Naive B cell (primary cell): ENCODE data around the gene ART4. TPM values are rescaled to one million over a fixed set of nuclear protein-coding genes. Genes with fewer than 3 reads are reported as not detected.

Experiments used
- ATAC-seq, 2 donors: fragments of 150-1000 bp; cut with Tn5 transposase; 2 replicates each; pipeline ENCODE4 v1.10.0; 2021; ENCODE audit warnings: low read depth in 2 of 2, mild to moderate bottlenecking in 2 of 2, moderate library complexity in 2 of 2
- DNase-seq: peaks from one replicate; pipeline ENCODE4 v3.0.0; 2022
- H3K27ac Mint-ChIP-seq, 6 donors: one replicate each; pipeline ENCODE4 v1.8.0; 2020 to 2022; ENCODE audit warnings: mild to moderate bottlenecking in 6 of 6, mixed read lengths in 6 of 6, moderate library complexity in 5 of 6, inconsistent platforms in 2 of 6
- H3K27me3 Mint-ChIP-seq, 3 donors: one replicate each; pipeline ENCODE4 v1.8.0; 2021 to 2022; ENCODE audit warnings: mixed read lengths in 3 of 3, mild to moderate bottlenecking in 1 of 3
- H3K36me3 Mint-ChIP-seq, 2 donors: one replicate each; pipeline ENCODE4 v1.8.0; 2020 to 2022; ENCODE audit warnings: mixed read lengths in 2 of 2, inconsistent platforms in 1 of 2, mild to moderate bottlenecking in 1 of 2
- H3K4me1 Mint-ChIP-seq, 3 donors: one replicate each; pipeline ENCODE4 v1.8.0; 2020 to 2022; ENCODE audit warnings: mixed read lengths in 3 of 3, inconsistent platforms in 1 of 3, mild to moderate bottlenecking in 1 of 3, moderate library complexity in 1 of 3
- H3K4me3 Mint-ChIP-seq, 8 donors: one replicate each; pipeline ENCODE4 v1.8.0; 2020 to 2022; ENCODE audit warnings: mild to moderate bottlenecking in 8 of 8, mixed read lengths in 8 of 8, moderate library complexity in 8 of 8, inconsistent platforms in 2 of 8
- H3K9me3 Mint-ChIP-seq, 7 donors: one replicate each; pipeline ENCODE4 v1.8.0; 2020 to 2022; ENCODE audit warnings: mixed read lengths in 7 of 7, mild to moderate bottlenecking in 5 of 7, inconsistent platforms in 2 of 7, moderate library complexity in 1 of 7
- polyA plus RNA-seq, 6 donors: library from polyadenylated mRNA; unstranded; fragments of 300-500 nt; fragmentation: Illumina TruSeq; gene quantifications; one replicate each; pipeline ENCODE4 v1.2.3, GENCODE V29; 2021; ENCODE audit warnings: low read depth in 6 of 6

Gene ART4, protein sequence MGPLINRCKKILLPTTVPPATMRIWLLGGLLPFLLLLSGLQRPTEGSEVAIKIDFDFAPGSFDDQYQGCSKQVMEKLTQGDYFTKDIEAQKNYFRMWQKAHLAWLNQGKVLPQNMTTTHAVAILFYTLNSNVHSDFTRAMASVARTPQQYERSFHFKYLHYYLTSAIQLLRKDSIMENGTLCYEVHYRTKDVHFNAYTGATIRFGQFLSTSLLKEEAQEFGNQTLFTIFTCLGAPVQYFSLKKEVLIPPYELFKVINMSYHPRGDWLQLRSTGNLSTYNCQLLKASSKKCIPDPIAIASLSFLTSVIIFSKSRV
- not detected for polyA plus RNA-seq

DNA sequence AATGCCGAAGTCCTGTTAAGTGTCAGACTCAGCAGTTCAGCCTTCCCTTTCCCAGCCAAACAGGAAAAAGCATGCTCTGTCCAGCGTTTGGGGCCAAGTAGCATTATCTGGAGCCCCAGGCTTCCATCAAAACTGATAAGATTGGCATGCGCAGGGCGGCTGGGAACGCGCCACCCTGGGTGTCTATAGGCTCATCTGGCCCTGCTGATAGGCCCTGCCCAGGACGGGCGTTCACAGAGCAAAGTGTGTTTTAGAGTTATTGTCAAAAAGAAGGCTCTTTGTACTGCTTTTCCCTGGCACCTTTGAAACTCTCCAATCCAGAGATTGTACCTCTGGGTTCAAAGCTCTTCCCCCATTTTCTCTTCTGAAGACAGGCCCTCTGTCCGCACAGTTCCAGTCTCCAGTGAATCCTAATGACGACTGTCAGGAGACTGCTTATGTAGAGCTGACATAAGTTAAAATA lies at the start of gene ART4:
Gene ART4 (minus strand): TSS at position 102 of the 463 bp plus-strand sequence. CDS start 413 bp downstream, outside the sequence.
- Mint-ChIP-seq H3K9me3 (peaks cover 0 to 5% (median 0%) of the 10 kb centered on the region in 7 donors), H3K36me3 (peaks cover 0 to 4% of the 10 kb centered on the region in 2 donors), H3K27ac (peak within 1 kb of the TSS in 1 of 6 donors; percentile 30), H3K4me3 (no peak within 1 kb of the TSS), H3K27me3 (peaks cover 0 to 8% (median 1%) of the 10 kb centered on the region in 3 donors), H3K4me1 (peaks cover 4 to 13% (median 5%) of the 10 kb centered on the region in 3 donors)
- DNase-seq (no peak), ATAC-seq (no peak)

DNA sequence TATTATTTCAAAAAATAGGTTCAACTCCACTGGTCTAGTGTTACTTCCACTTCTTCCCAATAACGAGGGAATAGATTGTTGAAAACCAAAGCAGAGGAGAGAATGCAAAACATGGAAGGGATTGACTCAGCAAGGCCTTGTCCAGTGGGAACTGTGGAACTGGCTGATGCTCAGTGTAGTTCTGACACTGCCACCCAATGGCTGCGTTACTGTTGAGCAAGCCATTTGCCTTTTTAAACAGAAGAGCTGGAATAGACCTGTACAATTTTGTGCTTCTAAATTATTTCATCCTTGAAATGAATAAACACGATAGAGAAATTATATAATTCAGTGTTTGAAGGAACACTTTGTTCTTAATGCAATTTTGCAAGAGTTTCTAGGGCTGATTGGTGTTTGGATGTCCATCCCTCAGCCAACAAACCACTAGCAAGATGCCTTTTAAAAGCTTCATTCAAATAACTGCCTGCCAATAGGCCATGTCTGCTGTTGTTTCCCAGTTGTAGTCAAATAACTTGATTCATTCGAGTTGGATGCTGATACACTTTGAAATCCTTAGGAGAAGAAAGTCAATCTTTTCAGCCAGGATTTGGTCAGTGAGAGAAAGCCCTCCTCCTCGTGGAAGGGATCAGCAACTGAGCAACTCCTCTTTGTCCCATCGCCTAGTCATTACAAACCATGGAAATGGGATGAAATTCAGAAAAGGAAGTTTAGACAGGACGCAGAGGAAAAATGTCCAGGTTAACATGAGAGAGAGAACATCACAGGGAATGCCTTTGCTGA lies 49.6 kb upstream of the ART4 start:
- Mint-ChIP-seq H3K9me3 (peaks cover 0 to 2% (median 0%) of the 10 kb centered on the region in 7 donors), H3K4me1 (no peaks in the 10 kb centered on the region), H3K27me3 (peaks cover 4 to 7% (median 5%) of the 10 kb centered on the region in 3 donors), H3K27ac (no peak overlapping the region), H3K36me3 (peaks cover 0 to 6% of the 10 kb centered on the region in 2 donors), H3K4me3 (no peak overlapping the region)
- ATAC-seq (no peak), DNase-seq (no peak)

DNA sequence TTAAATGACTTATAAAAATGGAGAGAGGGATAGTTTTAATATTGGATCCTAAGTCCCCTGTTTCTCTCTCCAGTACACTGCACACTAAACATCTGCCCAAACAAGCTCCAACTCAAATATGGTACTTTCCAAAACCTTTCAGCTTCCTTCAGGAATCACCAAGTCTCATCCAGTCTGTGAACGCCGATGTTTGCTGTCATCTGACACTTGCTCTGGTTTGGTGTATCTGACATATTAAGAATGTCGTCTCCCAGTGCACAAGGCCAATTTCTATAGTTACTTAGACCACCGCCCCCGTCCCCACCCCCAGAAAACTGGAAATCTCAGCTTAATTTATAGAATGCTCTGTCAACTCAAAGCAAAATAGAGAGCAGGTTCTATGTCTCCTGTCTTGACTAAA lies 47.4 kb upstream of the ART4 start:
- H3K36me3 Mint-ChIP-seq: peaks cover 0 to 6% of the 10 kb centered on the region in 2 donors
- ATAC-seq: no peak

DNA sequence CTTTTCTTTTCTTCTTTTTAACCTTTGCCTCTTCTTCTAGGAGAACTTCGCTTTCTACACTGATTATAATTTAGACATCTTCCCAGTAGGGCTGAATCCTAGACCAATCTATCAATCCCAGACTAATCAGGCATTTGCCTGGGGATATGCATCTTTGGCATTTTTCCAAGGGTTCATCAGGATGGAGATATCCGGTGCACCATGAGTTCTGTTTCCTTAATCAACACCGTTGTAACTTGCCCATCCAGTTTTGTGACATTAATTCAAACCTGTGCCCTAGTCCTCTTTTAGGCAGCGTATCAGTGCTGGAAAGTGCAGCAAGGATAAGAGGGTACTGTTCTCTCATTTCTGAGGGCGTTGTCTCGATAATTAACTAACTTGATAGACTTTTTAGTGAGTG lies 42.9 kb upstream of the ART4 start:
- Mint-ChIP-seq H3K27me3 (peaks cover 23 to 30% (median 23%) of the 10 kb centered on the region in 3 donors), H3K36me3 (no peaks in the 10 kb centered on the region), H3K4me3 (peak overlapping the region in 2 of 8 donors; percentile 7 to 26), H3K4me1 (peaks cover 29 to 44% (median 33%) of the 10 kb centered on the region in 3 donors), H3K9me3 (peaks cover 0 to 2% (median 0%) of the 10 kb centered on the region in 7 donors), H3K27ac (peak overlapping the region in 1 of 6 donors; percentile 65)
- ATAC-seq (no peak), DNase-seq (no peak)

More for the DNA sequence above, 47.4 kb upstream of the ART4 start:
- Mint-ChIP-seq H3K9me3 (peaks cover 0 to 2% (median 0%) of the 10 kb centered on the region in 7 donors), H3K4me1 (peaks cover 11 to 13% (median 12%) of the 10 kb centered on the region in 3 donors), H3K27me3 (peaks cover 18 to 25% (median 20%) of the 10 kb centered on the region in 3 donors), H3K4me3 (no peak overlapping the region), H3K27ac (no peak overlapping the region)
- no peak for DNase-seq

DNA sequence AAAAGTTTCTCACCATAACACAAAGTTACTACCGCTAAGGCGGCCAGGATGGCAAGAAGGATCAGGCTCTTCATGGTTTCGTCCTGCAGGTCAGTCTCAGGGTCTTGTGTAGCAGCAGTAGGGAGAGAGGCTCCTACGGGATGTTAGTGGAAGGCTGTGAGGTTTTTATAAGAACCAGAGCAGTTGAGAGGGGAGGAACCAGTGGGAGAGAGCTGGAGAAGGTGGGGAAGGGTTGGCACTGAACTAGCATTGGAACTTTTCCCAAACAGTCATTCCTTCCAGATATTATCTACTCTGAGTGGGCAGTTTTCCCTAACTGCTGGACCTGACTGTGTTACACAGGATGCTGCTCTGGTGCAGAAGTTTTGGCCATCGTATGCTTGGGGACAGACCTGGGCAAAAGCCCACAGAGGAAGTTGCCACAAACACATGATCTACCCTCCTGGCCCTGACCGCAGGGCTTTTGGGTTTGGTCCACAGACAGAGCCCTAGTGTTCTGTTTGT lies 42.4 kb upstream of the ART4 start, which contains the start of gene MGP:
Gene MGP (minus strand): TSS at position 137 of the 504 bp plus-strand sequence. CDS start 63 bp downstream, at position 74.
- Mint-ChIP-seq H3K36me3 (no peaks in the 10 kb centered on the region), H3K27ac (peak within 1 kb of the TSS in 4 of 6 donors; percentile 65 to 91 (median 84)), H3K27me3 (peaks cover 23 to 30% (median 23%) of the 10 kb centered on the region in 3 donors), H3K4me3 (peak within 1 kb of the TSS in 7 of 8 donors; percentile 11 to 78 (median 50)), H3K9me3 (peaks cover 0 to 4% (median 0%) of the 10 kb centered on the region in 7 donors), H3K4me1 (peaks cover 32 to 48% (median 37%) of the 10 kb centered on the region in 3 donors)
- ATAC-seq (no peak), DNase-seq (no peak)

DNA sequence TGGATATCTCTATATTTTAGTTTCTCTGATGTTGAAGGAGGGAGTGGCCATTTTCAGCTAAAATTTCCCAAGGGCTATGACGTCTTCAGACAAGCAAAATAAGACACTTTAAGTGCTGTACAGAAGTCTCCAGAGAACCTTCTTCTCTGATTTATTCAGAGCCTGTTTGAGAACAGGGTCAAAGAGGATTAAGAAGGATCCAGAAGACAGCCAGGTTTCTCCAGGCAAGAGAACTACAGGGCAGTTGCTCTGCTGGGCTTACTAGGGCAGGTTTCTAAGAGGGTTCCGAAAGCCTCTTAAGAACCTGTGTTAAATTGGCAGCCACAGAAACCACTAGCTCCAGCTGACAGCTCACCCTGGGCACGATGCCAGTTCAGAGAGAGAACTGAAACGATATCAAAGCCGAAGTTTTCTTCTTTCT lies 41.1 kb upstream of the ART4 start:
- Mint-ChIP-seq H3K4me3 (peak overlapping the region in 7 of 8 donors; percentile 11 to 78 (median 66)), H3K27ac (peak overlapping the region in 5 of 6 donors; percentile 81 to 92 (median 86)), H3K27me3 (peaks cover 23 to 30% (median 23%) of the 10 kb centered on the region in 3 donors), H3K4me1 (peaks cover 38 to 52% (median 50%) of the 10 kb centered on the region in 3 donors), H3K9me3 (peaks cover 0 to 12% (median 3%) of the 10 kb centered on the region in 7 donors), H3K36me3 (peaks cover 0 to 8% of the 10 kb centered on the region in 2 donors)
- peak; percentile 82 for DNase-seq
- peak; percentile 98 for ATAC-seq

DNA sequence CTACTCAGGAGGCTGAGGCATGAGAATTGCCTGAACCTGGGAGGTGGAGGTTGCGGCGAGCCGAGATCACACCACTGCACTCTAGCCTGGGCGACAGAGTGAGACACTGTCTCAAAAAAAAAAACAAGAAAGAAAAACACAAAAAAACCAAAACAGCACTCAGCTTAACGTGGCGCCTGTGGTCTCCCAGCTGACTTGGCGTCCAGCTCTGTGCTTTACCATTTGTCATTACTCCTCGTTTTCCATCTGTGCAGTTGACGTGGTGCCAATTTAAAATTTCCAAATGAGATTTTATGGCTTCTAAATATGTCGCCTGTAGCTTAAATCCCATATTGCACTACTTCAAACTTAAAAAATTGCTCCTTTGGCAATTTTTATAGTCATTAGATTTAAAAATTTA lies 40.4 kb upstream of the ART4 start:
- ATAC-seq (no peak), DNase-seq (no peak)
- Mint-ChIP-seq H3K9me3 (peaks cover 0 to 14% (median 4%) of the 10 kb centered on the region in 7 donors), H3K27me3 (peaks cover 23 to 30% (median 23%) of the 10 kb centered on the region in 3 donors), H3K4me1 (peaks cover 38 to 52% (median 52%) of the 10 kb centered on the region in 3 donors), H3K36me3 (peaks cover 0 to 10% of the 10 kb centered on the region in 2 donors), H3K4me3 (peak overlapping the region in 3 of 8 donors; percentile 10 to 37 (median 30)), H3K27ac (peak overlapping the region in 1 of 6 donors; percentile 35)

DNA sequence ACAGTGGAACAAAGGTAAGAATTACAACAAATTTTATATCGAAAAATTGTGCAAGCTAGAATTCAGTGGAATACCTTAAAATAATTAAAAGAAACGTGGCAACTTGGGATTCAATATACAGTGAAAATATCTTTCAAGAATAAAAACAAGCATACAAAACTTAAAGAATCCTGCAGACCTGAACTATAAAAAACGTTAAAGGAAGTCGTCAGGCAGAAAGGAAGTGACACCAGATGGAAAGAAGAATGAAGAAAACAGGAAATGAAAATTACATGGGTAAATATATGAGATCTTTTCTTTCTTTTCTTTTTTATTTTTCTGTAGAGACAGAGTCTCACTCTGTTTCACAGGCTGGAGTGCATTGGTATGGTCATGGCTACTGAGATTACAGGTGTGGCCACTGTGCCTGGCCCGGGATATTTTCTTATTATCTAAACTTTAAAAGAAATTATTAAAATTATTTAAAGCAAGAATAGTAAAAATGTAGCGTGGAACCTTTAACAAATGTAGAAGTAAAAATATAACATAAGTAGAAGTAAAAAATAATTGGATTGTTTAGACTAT lies 37.6 kb upstream of the ART4 start:
- peaks cover 5 to 8% (median 8%) of the 10 kb centered on the region in 3 donors for H3K27me3 Mint-ChIP-seq
- peak overlapping the region in 5 of 6 donors; percentile 26 to 81 (median 55) for H3K27ac Mint-ChIP-seq
- no peak for ATAC-seq
- H3K4me1 Mint-ChIP-seq: peaks cover 32 to 44% (median 42%) of the 10 kb centered on the region in 3 donors
- H3K4me3 Mint-ChIP-seq: peak overlapping the region in 4 of 8 donors; percentile 19 to 72 (median 36)
- H3K9me3 Mint-ChIP-seq: peaks cover 0 to 14% (median 4%) of the 10 kb centered on the region in 7 donors
- DNase-seq: no peak
- H3K36me3 Mint-ChIP-seq: peaks cover 0 to 10% of the 10 kb centered on the region in 2 donors

DNA sequence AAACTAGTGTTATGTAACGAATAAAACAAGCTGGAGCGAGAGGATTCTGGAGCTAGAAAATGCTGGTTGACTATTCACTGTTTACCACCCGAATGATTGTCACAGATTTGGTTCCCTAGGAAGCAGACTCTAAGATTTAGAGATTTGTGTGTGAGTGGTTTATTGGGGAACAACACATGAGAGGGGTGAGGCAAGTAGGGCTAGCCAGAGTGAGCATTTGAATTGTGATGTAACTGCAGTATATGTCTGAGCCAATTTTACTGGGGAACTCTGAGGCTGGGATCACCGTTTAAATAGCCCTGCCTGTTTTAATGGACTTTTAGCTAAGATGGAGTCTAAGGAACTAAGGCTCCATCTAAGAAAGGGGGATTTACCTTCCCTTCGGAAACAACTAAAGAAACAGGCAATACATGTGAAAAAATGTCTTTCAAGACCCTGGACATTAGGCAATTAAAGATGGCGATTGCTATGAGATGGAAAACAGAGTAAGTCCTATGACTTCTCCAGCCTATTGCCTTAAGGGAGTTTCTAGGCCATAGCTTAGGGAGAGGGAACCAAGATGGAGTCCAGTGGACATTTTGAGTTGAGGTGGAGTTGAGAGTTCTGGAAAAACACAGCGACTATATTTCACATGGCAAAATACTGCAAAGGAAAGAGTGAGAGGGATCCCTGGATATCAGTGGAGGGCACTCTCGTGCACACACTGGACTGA lies 36.1 kb upstream of the ART4 start:
- ATAC-seq (no peak), DNase-seq (no peak)
- Mint-ChIP-seq H3K9me3 (peaks cover 0 to 14% (median 4%) of the 10 kb centered on the region in 7 donors), H3K4me1 (peaks cover 20 to 29% (median 29%) of the 10 kb centered on the region in 3 donors), H3K4me3 (peak overlapping the region in 1 of 8 donors; percentile 54), H3K36me3 (peaks cover 0 to 10% of the 10 kb centered on the region in 2 donors), H3K27me3 (no peaks in the 10 kb centered on the region), H3K27ac (peak overlapping the region in 3 of 6 donors; percentile 9 to 50 (median 15))

DNA sequence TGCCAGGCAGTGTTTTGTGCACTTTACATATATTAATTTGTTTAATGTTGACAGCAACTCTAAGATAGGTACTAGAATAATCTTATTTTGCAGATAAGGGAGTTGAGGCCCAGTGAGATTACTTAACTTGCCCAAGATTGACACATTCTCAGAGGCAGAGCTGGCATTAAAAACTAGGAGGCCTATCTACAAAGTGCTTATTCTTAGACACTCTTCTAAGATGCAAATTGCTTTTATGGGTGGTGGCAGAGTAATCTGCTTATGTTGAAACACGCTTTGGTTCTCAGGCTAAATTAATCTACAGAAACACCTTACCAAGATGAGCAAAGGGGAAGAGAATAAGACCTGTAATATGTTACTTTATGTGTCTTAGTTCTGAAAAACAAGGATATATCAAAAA lies 35.2 kb upstream of the ART4 start:
- DNase-seq: no peak
- Mint-ChIP-seq H3K4me3 (no peak overlapping the region), H3K27ac (peak overlapping the region in 2 of 6 donors; percentile 12 to 51), H3K4me1 (peaks cover 17 to 29% (median 24%) of the 10 kb centered on the region in 3 donors), H3K36me3 (peaks cover 0 to 10% of the 10 kb centered on the region in 2 donors), H3K27me3 (no peaks in the 10 kb centered on the region), H3K9me3 (peaks cover 0 to 14% (median 4%) of the 10 kb centered on the region in 7 donors)
- ATAC-seq: no peak

DNA sequence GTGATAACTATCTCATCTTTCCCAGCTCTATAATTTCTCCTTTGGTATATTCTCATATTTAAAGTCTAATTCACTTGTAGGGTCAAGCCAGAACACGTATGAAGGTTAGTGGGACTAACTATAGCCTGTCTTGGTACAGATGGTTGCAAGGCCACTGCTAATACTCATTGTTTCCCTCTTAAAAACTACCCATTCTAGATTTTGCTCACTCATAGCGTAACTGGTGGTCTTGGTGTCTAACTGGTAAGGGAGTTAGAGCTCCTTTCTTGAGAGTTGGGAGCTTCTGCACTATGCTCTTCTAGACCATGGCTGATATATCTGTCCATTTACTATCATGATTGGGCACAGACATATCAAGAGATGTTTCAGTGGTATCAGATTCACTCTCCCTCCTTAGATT lies 33.5 kb upstream of the ART4 start:
- peaks cover 15 to 25% (median 17%) of the 10 kb centered on the region in 3 donors for H3K4me1 Mint-ChIP-seq
- DNase-seq: no peak
- peaks cover 0 to 10% of the 10 kb centered on the region in 2 donors for H3K36me3 Mint-ChIP-seq
- H3K9me3 Mint-ChIP-seq: peaks cover 0 to 14% (median 4%) of the 10 kb centered on the region in 7 donors
- no peaks in the 10 kb centered on the region for H3K27me3 Mint-ChIP-seq
- H3K4me3 Mint-ChIP-seq: no peak overlapping the region
- no peak for ATAC-seq
- no peak overlapping the region for H3K27ac Mint-ChIP-seq

DNA sequence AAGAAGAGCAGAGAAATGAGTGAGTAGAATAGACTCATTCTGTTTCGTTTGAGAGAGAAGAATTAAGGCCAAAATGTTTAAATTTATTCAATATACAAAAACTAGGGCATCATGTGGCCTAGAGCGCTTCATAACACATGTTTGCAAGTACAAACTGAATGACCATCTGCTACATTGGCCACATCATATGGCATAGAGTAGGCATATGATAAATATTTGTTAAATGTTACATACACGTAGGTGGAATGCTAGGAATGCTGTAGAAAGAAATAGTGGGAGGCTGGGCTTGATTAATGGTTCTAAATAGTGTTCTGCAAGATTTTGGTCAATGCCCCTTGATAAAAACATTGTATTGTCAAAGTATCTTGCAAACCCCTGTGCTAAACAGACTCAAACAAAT lies 31.6 kb upstream of the ART4 start:
- no peak overlapping the region for H3K4me3 Mint-ChIP-seq

More for the DNA sequence above, 31.6 kb upstream of the ART4 start:
- no peak overlapping the region for H3K27ac Mint-ChIP-seq
- ATAC-seq (no peak), DNase-seq (no peak)
- H3K36me3 Mint-ChIP-seq: peaks cover 4 to 7% of the 10 kb centered on the region in 2 donors
- H3K4me1 Mint-ChIP-seq: peaks cover 3 to 12% (median 5%) of the 10 kb centered on the region in 3 donors
- H3K9me3 Mint-ChIP-seq: peaks cover 0 to 5% (median 1%) of the 10 kb centered on the region in 7 donors
- H3K27me3 Mint-ChIP-seq: peaks cover 0 to 4% (median 0%) of the 10 kb centered on the region in 3 donors
